Liver (tissue), 3 donors: ENCODE results near the gene DMD.

Experiments
- CTCF ChIP-seq: fragments of 150-350 bp; IDR thresholded peaks from 2 replicates; pipeline ENCODE4 v1.5.1; 2017; ENCODE audit warnings: improper control_type of control experiment, low read depth, low read length; ENCODE audit not compliant: missing input control
- FOXA1 ChIP-seq: IDR thresholded peaks from 2 replicates; pipeline ENCODE4 v1.6.1; 2016; ENCODE audit warnings: antibody characterized with exemption
- GABPA ChIP-seq, 2 donors: IDR thresholded peaks in 1 of 2; conservative IDR thresholded peaks in 1 of 2; 2 replicates each; pipeline ENCODE4 v1.6.1; 2016; ENCODE audit warnings: antibody characterized with exemption in 2 of 2, mild to moderate bottlenecking in 1 of 2, moderate library complexity in 1 of 2
- HNF4A ChIP-seq, 2 donors: conservative IDR thresholded peaks; 2 replicates each; pipeline ENCODE4 v1.6.1; 2016; ENCODE audit warnings: antibody characterized with exemption in 2 of 2, mild to moderate bottlenecking in 2 of 2
- HNF4G ChIP-seq: IDR thresholded peaks from 2 replicates; pipeline ENCODE4 v1.6.1; 2016; ENCODE audit warnings: antibody characterized with exemption
- JUND ChIP-seq, 2 donors: IDR thresholded peaks; 2 replicates each; pipeline ENCODE4 v1.6.1; 2016; ENCODE audit warnings: antibody characterized with exemption in 2 of 2
- MAX ChIP-seq: IDR thresholded peaks from 2 replicates; pipeline ENCODE4 v1.6.1; 2016; ENCODE audit warnings: antibody characterized with exemption
- RAD21 ChIP-seq, 2 donors: IDR thresholded peaks; 2 replicates each; pipeline ENCODE4 v1.6.1; 2016; ENCODE audit warnings: antibody characterized with exemption in 2 of 2, mild to moderate bottlenecking in 2 of 2
- REST ChIP-seq: IDR thresholded peaks from 2 replicates; pipeline ENCODE4 v1.6.1; 2016; ENCODE audit warnings: antibody characterized with exemption, mild to moderate bottlenecking
- RXRA ChIP-seq, 2 donors: IDR thresholded peaks; 2 replicates each; pipeline ENCODE4 v1.6.1; 2017 to 2018; ENCODE audit warnings: antibody characterized with exemption in 2 of 2, mild to moderate bottlenecking in 1 of 2
- SP1 ChIP-seq: IDR thresholded peaks from 2 replicates; pipeline ENCODE4 v1.6.1; 2018; ENCODE audit warnings: antibody characterized with exemption, mild to moderate bottlenecking
- TAF1 ChIP-seq: conservative IDR thresholded peaks from 2 replicates; pipeline ENCODE4 v1.6.1; 2016; ENCODE audit warnings: antibody characterized with exemption, mild to moderate bottlenecking
- YY1 ChIP-seq: IDR thresholded peaks from 2 replicates; pipeline ENCODE4 v1.6.1; 2016; ENCODE audit warnings: antibody characterized with exemption, mild to moderate bottlenecking
- ZBTB33 ChIP-seq: IDR thresholded peaks from 2 replicates; pipeline ENCODE4 v1.6.1; 2016; ENCODE audit warnings: antibody characterized with exemption
- donor health status: healthy.
- donor health status: healthy.

- TF ChIP-seq REST (no peak), CTCF (no peak), JUND (IDR thresholded peaks at IDR 0.05) (no peak), RAD21 (IDR thresholded peaks at IDR 0.05) (no peak), GABPA (IDR thresholded peaks at IDR 0.05 in 1 of 2, conservative IDR thresholded peaks at IDR 0.05 in 1 of 2) (no peak), SP1 (no peak), FOXA1 (no peak), YY1 (peak; percentile 35), HNF4A (conservative IDR thresholded peaks at IDR 0.05) (no peak), ZBTB33 (no peak), RXRA (IDR thresholded peaks at IDR 0.05) (no peak), MAX (no peak), HNF4G (no peak), TAF1 (no peak)
These were observed 1278.6 kb downstream of the DMD start for GRCh38 chrX:31932769-31933168.
